Fibroblast of skin of right biceps (primary cell): ENCODE results near the gene PRKN.
A peak's percentile ranks its signal among the peaks of the same experiment; 100 is the strongest.

ENCODE experiments used
- DNase-seq: peaks from one replicate; pipeline ENCODE4 v3.0.0-alpha.2; 2013

The PRKN gene

DNA sequence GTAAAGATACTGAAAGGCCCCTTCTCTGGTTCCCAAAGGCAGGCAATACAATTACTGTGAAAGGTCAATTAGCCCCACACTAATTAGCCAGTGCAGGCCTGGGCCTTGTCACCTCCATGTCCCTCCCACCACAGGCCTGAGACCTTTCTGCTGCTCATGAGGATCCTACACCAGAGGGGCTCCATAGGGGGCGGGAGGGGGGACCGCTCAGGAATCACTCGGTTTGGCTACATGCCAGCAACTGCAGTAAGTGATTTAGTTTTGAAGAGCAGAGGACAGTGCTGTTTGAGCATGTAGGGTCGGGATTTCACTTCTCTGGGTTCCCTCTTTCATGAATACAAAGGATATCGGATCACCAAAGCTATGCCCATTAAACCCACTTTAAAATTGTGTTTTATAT lies 455.6 kb downstream of the PRKN start:
- no peak for DNase-seq

DNA sequence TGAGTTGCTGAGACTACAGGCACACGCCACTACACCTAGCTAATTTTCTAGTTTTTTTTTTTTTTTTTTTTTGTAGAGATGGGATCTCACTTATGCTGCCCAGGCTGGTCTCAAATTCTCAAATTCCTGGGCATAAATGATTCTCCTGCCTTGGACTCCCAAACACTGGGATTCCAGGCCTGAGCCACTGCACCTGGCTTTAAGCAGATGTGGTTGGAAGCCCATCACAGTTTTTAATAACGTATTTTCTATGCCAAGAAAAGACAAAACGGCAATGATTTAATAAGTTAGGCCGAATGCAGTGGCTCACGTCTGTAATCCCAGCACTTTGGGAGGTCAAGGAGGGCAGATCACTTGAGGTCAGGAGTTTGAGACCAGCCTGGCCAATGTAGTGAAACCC lies 456.6 kb downstream of the PRKN start:
- no peak for DNase-seq

DNA sequence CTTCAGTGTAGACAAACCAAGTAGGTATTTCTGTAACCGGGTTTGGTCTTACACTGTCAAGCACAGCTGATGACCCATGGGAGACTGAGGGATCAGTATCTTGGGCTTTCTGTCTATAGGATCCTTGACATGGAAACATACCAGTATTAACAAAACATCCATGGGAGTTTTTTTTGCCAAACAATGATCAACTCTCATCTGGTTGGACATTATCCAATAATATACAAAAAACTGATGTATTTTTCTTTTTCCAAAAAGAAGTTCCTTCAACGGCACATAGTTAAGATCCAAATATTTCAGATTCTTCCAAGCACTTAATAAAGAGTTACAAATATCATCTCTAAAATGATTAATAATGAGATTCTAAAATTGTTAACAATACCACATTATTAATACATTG lies 459.9 kb downstream of the PRKN start:
- DNase-seq, result no peak

DNA sequence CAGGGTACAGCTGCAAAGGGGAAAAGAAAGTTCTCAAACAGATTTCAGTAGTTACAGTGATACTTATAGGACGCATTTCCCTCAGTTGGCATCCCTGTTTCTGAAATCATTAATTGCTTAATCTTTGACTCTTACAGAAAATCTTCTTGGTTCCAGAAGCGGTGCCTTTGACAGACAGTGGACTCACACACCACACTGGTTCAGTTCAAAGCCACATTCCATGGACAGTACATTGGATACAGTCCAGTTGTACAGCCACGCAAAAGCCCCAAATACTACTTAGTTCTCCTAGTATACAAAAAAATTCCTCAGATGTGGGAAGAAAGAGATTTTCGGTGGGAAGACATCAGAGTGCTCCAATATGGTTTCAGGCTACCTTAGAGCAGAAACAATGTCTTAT lies 460.4 kb downstream of the PRKN start:
- no peak for DNase-seq

DNA sequence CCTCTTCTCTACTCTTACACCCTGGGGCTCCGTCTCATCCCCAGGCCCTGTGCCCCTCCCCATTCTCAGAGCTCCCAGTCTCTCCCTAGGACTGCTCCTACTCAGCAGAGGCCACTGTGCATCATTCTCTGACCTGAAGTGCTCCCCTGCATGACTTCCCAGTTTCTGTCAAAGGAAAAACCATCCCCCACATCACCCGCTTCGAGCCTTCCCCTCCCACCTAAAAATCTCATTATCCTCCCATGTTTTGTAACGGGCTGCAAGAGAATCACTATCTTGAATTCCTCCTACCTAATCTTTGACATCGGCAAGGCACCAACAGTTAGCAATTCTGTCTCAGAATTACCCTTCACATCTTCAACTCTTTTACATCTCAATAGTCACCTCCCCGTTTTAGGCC lies 463.0 kb downstream of the PRKN start:
- DNase-seq, result no peak

DNA sequence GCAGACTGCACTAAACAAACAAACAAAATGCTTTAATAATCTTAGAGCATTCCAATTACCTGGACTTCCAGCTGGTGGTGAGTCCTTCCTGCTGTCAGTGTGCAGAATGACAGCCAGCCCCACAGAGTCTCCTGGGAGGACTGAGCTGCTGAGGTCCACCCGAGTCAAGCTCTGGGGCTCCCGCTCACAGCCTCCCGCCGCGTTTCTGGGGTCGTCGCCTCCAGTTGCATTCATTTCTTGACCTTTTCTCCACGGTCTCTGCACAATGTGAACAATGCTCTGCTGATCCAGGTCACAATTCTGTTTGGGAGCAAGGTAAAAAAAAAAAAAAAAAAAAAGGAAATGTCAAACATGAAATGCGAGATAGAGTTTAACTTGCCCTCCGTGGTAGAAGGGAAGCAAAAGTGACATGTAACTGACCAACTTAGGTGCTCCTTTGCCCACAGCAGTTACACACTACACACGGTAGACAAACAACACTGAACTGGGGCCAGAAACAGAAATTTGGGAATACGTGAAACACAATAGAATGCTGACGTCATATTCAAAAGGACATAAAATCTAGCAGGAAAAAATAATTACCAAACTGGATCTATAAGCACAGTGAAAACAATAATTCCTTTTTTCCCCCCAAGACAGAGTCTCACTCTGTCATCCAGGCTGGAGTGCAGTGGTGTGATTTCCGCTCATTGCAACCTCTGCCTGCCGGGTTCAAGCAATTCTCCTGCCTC lies 464.9 kb downstream of the PRKN start:
- DNase-seq, result no peak

DNA sequence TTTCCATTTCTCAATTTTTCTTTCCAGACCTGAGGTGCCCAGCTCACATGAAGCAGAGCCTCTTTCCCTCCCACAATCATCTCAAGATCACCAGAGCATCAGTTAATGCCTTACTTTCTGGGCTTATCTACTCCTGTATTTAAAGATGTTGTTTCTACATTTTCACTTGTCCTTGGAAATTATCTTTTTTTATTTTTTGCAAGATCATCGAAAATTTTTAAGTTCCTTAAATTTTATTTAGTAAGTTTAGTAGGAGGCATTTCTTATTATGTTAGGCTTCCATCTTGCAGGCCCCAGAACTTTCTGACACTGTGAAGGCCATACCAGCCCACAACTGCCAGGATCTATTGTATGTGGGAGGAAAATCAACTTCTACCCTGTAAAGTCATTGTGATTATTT lies 466.0 kb downstream of the PRKN start:
- DNase-seq, result no peak

DNA sequence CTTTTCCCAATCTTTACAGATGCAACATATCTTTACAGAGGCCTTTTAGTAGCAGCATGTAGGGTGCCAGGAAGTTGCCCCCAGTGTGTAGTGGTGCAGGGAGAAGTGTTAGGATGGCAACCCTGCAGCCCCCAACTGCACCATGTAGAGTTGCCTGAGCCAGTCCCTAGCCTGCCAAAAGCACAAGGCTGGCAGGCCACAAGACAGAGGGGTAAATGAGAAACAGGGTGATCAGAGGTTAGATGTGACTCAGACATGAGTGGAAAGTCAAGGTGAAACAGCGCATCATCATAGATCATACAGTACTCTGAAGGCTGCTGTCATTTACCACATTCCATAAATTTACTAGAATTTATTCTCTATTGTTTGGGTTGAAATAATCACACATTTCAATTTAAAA lies 467.5 kb downstream of the PRKN start:
- no peak for DNase-seq

DNA sequence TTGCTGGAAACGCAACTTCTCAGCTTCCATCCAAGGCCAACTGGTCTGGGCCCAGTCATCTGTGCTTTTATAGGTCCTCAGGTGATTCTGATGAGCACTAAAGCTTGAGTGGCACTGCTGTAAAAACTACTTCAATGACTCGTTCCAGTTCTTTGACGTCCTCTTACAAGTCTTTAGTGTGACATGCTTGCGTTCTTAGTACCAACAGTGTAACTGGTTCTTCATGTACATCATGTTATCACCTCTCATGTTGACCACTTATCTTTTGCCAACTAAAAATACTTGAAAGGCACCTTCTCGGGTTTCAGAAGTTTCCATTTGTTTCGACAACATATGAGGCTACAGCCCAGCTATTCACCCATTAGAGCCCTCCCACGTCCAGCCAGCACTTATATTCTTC lies 468.9 kb downstream of the PRKN start:
- DNase-seq, result no peak

DNA sequence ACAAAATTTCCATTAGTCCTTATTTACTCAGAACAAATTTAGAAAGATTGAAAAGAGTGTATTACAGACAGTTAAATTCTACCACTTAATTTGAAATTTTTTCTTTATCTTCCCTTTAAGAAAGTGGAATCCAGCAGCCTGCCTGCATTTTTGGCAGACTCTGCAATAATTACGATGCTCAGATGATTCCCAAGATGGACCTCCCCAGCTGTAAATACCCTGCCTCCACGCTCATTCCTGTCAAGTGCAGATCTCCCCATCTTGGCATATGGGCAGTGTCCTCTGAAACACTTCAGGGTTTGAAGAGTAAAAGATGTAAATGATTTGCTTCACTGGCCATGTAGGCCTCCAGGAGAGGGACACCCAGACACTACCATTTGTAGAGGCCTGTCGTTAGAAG lies 471.2 kb downstream of the PRKN start:
- no peak for DNase-seq

DNA sequence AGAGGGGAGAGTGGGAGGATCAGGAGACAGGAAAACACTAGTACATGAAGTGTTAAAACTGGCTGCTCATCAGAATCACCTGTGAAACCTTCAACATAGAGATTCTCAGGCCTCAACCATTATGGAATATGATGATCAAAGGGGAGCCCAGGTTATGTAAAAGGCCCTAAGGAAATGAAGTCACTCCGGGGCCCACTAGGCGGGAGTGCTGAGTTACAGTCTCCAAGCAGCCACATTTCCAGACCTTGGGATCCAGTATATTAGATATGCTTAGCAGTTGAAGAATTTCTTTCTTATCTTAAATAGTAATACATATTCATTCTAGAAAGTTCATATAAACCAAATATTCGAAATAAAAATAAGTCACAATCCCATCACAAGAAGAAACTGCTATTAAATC lies 476.3 kb downstream of the PRKN start:
- DNase-seq, result peak; percentile 4

DNA sequence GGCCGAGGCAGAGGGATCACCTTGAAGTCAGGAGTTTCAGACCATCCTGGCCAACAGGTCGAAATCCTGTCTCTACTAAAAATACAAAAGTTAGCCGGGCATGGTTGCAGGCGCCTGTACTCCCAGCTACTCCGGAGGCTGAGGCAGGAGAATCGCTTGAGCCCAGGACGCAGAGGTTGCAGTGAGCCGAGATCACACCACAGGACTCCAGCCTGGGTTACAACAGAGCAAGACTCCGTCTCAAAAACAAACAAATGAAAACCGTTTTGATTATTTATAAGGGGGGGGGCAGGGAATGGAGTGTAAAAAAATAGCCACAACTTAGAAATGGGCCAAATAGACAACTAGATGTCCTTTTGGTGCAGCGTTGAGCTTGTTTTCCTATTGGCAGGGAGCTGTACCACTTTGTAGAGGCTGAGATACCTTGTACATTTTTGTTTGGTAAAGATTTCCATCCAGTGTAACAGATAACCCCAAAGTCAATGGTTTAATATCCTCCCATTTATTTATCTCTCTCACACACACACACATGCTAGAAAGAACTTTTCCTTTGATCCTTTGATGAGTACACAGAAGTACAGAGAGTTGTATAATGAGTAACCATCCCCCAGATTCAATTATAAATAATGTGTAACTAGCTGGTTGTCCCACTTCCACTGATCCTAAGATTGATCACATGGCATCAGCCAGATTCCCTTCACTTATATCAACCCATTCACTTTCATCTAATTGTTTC lies 477.5 kb downstream of the PRKN start:
- no peak for DNase-seq

DNA sequence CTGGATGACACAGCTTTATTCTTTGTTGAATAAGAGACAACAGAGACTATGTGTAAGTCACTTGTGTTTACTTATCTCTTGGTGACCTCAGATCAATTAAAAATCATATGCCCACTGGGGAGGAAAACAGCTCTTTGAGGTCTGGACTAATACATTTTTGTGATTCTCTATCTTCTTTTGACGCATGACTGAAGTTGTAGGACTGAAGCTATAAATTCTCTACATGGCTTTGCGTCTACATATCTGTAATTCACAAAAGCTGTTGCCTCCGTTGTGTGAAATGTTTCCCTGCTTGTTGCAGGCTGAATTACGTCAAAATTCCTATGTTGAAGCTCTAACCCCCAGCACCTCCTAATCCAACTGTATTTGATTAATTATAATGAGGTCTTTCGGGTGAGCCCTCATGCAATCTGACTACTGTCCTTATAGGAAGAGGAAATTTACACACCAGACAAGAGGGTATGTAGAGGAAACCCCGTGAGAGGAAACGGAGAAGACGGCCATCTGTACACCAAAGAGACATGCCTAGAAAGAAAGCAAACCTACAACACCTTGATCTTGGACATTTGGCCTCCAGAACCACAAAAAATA lies 481.6 kb downstream of the PRKN start:
- DNase-seq, result peak; percentile 49

DNA sequence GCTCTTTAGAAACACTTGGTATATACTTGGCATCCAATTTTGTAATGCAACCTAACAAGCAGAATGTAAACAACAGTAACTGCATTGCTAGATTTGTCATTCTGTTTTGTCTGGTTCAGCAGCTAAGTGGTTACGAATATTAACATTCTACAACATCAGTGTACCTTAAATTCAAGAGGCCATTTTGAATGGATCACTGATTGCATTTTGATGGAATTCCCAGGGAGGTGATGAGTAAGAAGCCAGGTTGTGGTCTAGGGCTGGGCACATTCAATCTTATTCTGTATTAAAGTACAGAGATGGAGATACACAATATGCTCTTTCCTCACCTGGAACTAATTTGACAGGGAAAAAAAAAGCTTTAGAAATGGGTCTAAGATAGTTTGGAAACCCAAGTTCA lies 483.5 kb downstream of the PRKN start:
- no peak for DNase-seq

DNA sequence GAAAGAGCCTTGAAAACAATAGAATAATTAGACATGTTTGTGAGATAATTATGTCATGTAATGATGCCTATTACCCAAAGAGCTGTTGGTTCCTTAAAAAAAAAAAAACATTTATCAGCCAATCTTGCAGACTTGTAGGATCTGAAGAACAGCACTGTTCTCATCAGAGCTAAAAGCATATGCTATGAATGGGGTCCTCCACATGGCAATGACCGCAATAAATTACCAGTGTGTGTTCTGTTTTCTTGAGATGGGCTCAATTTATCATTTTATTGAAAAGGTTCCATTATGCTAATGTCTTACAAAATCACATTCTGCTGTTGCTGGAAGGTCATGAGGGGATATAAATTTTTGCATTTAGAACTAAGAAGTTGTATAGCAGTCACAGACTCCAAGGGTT lies 484.7 kb downstream of the PRKN start:
- DNase-seq, result no peak

DNA sequence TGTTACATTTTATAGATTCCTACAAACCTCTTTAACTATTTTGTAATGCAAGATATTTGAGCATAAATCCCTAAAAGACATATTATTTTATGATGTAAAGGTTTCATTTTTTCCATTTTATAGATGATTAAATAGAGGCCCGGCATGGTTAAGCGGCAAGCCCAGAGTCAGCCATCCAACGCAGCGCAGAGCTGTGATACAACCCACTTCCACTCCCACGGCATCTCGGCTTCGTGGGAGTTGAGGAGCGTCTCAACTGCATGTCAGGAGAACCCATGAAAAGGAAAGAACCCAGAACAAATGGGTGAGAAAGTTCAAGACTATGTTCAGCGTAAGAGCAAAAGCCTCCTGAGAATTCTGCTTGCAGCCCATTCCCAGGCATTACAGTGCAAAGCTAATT lies 488.2 kb downstream of the PRKN start:
- DNase-seq, result no peak

DNA sequence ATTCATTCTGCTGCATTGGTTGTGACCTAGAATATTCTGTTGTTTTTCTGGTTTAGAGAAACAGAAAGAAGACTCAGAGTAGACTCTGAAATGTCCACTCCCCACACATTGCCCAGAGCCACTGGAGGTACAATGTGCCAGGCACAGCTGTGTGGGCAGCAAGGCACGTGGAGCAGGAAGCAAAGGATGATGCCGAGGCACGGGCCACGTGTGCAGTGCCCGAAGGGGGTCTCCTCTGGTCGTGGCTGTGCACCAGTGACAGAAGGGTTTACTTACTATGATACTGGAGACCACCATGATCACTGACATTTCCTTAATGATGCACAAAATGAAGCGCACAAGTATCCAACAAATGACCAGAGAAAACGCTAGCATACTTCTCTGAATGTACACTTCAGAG lies 488.9 kb downstream of the PRKN start:
- DNase-seq, result no peak

DNA sequence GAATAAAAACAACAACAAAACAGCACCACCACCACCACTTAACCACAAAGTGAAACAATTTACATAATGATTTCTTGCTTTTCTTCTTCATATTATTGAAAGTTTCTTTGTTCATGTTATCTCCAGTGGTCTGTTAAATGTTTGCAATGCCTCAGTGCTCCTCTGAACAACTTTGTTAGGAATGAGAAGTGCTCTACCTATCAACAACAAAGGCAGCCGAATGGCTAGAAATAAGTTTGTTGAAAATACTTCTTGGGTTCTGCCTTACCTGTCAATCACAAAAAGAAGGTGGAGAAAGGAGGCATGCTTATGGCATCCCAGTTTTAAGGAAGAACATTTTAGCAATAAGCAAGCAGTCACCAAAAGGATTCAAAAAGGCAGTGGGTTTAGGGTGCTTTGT lies 490.2 kb downstream of the PRKN start:
- DNase-seq, result no peak

DNA sequence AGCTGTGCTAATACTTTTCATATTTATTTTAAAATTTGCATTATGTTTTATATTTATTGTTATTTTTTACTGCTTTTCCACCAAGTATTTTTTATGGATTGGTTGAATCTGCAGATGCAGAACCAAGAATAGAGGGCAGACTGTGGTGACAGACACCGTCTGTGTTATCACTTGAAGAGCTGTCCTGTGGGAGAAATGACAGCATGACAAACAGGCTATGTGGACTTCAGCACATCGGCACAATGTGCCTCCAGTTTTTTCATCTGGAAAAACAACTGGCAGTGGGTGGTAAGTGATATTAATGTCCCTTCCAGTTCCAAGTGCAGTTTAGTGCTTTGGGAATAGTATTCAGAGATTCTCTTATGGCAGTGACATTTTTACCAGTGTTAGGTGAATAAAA lies 492.9 kb downstream of the PRKN start:
- no peak for DNase-seq

DNA sequence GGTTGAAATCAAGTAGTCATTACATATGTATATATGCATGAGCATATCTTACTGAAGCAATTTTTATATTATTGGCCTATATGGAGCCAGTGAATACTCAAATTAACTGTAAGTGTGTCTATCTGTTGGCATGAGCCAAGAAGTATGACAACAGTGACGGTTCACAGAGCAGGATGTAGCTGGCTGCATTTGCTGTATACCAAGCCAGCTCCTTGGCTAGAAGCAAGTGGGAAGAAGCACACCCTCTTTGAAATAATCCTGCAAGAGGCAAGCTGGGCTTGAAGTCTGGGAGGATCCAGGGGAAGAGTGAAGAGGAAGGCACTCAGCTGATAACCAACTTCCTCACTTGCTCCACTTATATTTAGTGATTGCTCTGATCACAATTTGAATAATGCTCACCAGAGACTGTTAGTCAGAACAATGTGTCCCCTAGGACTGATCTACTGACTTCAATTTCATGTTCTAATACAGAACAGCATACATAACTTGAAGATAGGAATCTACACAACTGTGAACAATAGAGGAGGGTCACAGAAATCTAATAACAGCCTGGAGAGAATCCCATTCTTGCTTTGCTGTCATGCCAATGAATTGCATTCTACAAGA lies 497.3 kb downstream of the PRKN start:
- DNase-seq, result no peak

DNA sequence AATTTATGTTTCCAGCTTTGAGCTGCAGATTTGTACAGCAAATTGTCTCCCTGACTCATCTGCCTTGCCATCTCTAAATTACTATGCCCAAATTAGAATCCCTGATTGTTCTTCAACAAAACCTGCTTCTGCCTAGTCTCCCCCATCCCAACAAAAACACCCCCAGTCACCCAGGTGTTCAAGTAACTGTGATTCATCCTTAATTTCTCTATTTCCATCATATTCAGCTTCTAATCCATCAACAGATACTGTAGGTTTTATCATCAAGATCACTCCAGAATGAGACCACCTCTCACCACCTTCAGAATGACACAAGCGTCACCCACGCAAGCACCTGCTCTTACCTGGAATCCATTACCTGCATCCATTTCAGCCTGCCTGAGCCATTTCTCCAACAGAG lies 498.5 kb downstream of the PRKN start:
- no peak for DNase-seq

DNA sequence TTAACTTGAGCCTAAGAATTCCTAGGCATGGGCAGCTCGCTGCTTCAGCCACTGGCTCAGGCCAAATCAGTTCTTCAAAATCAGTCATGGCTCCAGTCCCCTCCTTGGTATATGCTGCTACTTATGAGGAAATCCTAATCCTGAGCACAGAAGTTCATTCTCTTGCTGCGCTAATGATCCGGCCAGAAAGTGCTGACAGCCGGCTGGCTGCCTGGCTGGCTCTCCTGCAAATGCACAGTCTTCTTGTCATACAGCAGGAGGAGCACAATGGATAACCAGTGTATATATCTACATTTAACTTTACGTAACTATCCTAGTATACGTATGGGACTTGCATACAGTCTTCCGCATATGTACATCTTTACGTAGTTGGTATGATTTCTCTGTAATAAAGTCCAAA lies 500.8 kb downstream of the PRKN start:
- no peak for DNase-seq

DNA sequence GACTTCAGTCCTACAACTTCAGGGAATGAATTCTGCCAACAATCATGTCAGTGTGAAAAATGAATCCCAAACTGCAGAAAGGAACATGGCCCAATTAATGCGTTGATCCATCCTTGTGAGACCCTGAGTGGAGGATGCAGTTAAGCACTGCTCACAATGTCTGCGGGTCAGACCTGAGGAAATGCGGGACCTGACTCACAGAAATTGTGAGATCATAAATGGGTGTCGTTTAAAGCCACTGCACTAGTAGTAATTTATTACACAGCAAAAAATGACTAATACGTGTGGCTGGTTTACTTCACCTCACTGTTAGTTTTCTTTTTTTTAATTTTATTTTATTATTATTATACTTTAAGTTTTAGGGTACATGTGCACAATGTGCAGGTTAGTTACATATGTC lies 505.0 kb downstream of the PRKN start:
- DNase-seq, result peak; percentile 26

DNA sequence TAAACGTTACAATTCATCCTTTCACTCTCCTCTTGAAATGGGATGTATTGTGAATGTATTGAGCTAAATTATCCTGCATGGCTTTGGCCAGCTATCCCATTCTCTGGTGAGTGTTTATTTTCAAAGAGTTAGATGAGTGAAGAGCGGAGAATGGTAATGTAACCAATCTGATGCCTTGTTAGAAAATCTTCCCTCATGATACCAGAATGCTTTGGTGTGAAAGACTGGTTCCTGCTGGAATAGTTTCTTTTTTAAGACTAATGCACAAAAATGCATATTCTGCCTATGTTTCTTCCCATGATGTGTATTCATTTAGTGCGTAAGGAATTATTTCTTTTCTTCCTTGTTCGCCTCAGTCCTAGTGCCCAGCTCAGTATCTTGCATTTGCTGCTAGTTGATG lies 506.7 kb downstream of the PRKN start:
- DNase-seq, result no peak
